ENCODE data around the gene KCNC4. TPM values are rescaled to one million over a fixed set of nuclear protein-coding genes. Genes with fewer than 3 reads are reported as not detected.

Gene KCNC4
- total and polyA plus RNA-seq, 5 donors, result 4.1 to 8.5 (median 6.7) TPM

DNA sequence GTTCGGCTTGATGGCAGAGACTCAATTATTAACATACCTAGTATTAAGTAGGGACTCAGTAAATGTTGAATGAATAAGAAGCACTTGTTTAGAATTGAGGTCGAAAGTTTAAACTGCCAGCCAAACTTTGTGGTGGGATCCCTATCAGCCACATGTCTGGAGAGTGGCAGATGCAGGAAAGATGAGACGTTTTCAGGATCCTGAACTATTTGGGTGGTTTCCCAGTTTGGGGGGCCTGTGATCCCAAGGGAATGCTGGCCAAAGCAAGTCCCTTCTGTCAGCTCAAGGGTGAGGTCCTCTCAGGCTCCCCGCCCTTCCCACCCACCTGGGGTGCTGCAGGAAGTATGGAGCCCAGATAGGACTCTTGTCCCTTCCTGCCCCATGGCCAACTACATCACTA, 38.6 kb downstream of the KCNC4 start:
- ATAC-seq (no peak), DNase-seq (no peak)
- no peak overlapping the region for H3K27ac ChIP-seq (ENCODE audit: low read length)
- no peaks in the 10 kb centered on the region for H3K9me3 ChIP-seq (ENCODE audit: control insufficient read depth, low read length)
- intact Hi-C loops (cut with DNase I), result no loop called here
- H3K27me3 ChIP-seq (ENCODE audit: control insufficient read depth, insufficient read depth), result no peaks in the 10 kb centered on the region
- no peak overlapping the region for H3K4me3 ChIP-seq (ENCODE audit: low read length)
- 72% methylated on average over 4 of the region's 4 CpGs for WGBS
- no peaks in the 10 kb centered on the region for H3K4me1 ChIP-seq (ENCODE audit: control insufficient read depth, insufficient read depth, low read length)

DNA sequence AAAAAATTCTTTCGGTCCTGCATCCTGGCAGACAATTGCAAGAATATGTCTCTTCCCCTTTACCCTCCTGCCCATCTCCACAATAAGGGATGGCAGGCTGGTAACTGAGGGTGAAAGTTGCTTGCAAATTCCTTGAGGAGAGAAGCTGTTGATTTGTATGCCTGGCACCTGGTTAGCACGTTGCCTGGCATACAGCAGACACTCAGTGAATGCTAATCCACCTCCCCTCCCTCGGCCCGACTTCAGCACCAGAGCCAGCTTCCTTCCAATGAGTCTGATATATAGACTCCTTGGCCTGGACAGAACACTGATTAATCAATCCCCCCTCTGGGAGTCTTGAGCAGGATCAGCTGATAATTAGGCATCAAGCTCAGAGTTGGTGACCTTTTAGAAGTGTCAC, 39.1 kb downstream of the KCNC4 start:
- H3K4me1 ChIP-seq (ENCODE audit: control insufficient read depth, insufficient read depth, low read length), result no peaks in the 10 kb centered on the region
- H3K27me3 ChIP-seq (ENCODE audit: control insufficient read depth, insufficient read depth), result no peaks in the 10 kb centered on the region
- DNase-seq (no peak), ATAC-seq (no peak)
- 69% methylated on average over 4 of the region's 4 CpGs for WGBS
- intact Hi-C loops (cut with DNase I), result no loop called here
- H3K27ac ChIP-seq (ENCODE audit: low read length), result no peak overlapping the region
- H3K9me3 ChIP-seq (ENCODE audit: control insufficient read depth, low read length), result no peaks in the 10 kb centered on the region
- no peak overlapping the region for H3K4me3 ChIP-seq (ENCODE audit: low read length)

DNA sequence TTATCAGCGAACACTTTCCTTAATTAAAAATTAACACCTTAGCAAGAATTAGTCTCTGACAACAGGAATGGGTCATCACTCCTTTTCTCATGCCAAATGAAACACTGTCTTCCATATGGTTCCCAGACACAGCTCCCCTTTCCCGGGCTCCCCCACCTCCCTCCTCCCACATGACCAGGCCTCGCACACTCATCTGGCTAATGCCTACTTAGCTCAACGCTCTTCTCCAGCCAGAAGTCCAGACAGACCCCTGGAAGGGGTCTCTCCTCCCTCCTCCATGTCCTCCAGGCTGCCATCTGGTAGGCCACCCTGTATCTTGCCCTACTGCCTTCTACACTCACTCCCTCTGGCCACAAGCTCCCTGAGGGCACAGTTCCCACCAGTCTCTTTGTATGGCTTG, 39.9 kb downstream of the KCNC4 start:
- no peak for DNase-seq
- Histone ChIP-seq H3K4me1 (ENCODE audit: control insufficient read depth, insufficient read depth, low read length) (no peaks in the 10 kb centered on the region), H3K27me3 (ENCODE audit: control insufficient read depth, insufficient read depth) (no peaks in the 10 kb centered on the region), H3K27ac (ENCODE audit: low read length) (no peak overlapping the region), H3K4me3 (ENCODE audit: low read length) (no peak overlapping the region), H3K9me3 (ENCODE audit: control insufficient read depth, low read length) (no peaks in the 10 kb centered on the region)
- intact Hi-C loops (cut with DNase I), result no loop called here
- no peak for ATAC-seq
- WGBS, result 90% methylated on average over 4 of the region's 4 CpGs

DNA sequence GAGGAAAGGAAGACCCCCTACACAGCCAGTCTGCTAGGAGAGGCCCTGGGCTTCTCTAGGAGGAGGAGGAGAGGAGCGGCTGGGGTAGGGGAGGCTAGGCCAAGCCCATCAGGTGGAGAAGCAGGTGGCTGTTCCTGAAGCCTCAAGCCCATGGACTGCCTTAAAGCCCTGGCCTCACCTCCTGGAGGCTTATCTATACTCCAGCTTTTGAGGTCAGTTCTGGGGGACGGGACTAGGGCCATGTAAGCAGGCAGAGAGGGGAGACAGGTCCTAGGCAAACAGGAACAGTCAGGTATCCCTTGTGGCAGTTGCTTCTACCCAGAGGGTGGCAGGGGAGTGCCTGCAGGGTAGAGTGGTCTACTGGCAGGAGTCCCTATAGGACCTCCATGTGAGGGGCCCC, 40.6 kb downstream of the KCNC4 start:
- WGBS, result 95% methylated on average over 2 of the region's 2 CpGs
- H3K4me1 ChIP-seq (ENCODE audit: control insufficient read depth, insufficient read depth, low read length), result peaks cover 3% of the 10 kb centered on the region
- intact Hi-C loops (cut with DNase I), result no loop called here

DNA sequence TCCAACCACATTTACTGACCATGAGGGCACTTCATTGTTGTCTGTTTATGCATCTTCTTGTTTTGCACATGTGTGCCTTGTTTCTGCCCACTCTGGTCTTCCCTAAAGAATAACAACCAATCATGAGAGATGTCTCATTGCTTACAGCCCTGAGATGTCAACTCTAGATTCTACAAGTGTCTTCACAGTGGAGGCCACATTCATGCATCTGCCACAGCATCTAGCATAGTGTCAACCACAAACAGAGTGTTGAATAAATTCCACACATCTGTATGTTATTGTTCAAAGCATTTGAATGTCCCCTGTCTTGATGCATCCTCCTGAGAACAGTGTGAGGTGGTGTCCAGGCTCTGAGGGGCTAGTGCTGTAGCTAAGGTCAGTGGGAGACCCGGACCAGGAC, 43.1 kb downstream of the KCNC4 start:
- H3K27ac ChIP-seq (ENCODE audit: low read length), result no peak overlapping the region
- 93% methylated on average over 1 of the region's 1 CpG for WGBS
- no peaks in the 10 kb centered on the region for H3K27me3 ChIP-seq (ENCODE audit: control insufficient read depth, insufficient read depth)
- ATAC-seq, result no peak
- no peak overlapping the region for H3K4me3 ChIP-seq (ENCODE audit: low read length)
- intact Hi-C loops (cut with DNase I), result no loop called here
- no peaks in the 10 kb centered on the region for H3K9me3 ChIP-seq (ENCODE audit: control insufficient read depth, low read length)
- DNase-seq, result no peak
- H3K4me1 ChIP-seq (ENCODE audit: control insufficient read depth, insufficient read depth, low read length), result peaks cover 3% of the 10 kb centered on the region

More for the DNA sequence above, 40.6 kb downstream of the KCNC4 start:
- no peaks in the 10 kb centered on the region for H3K27me3 ChIP-seq (ENCODE audit: control insufficient read depth, insufficient read depth)
- no peaks in the 10 kb centered on the region for H3K9me3 ChIP-seq (ENCODE audit: control insufficient read depth, low read length)
- no peak for ATAC-seq
- no peak overlapping the region for H3K27ac ChIP-seq (ENCODE audit: low read length)
- DNase-seq, result no peak
- H3K4me3 ChIP-seq (ENCODE audit: low read length), result no peak overlapping the region

DNA sequence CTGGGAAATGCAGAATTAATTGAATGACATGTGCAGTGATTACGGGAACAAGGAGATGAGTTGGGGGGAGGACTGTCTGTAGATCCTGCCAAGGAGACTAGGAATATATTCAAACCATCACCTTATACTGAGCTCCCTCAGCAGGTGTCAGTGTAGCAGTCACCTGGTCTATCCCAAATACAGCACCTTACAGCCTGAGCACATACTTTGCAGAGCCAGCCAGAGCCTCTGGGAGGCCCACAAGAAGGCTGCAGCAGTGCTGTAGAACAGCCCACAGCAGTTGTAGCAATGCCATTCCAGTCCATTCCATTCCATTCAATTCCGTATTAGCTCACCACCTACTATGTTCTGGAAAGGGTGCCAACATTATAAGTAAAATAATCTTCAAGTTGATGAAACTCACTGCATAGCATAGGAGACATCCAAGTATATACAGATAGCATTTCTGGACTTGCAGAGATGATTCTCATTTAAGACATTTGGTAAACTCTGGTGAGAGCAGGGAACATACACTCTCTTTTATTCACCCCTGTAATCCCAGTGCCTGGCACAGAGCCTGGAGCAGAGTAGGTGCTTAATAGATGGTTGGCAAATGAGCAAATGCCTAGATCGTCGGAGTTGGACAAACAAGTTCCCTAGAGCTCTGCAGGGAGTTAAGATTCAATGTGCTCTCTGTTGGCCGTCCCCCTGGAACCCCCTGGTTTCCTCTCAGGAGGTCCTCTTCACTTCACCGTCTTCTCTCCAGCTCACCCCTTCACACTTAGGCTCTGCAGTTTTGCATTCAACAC, 44.7 kb downstream of the KCNC4 start:
- DNase-seq, result no peak
- ATAC-seq, result no peak
- no peaks in the 10 kb centered on the region for H3K27me3 ChIP-seq (ENCODE audit: control insufficient read depth, insufficient read depth)
- H3K4me1 ChIP-seq (ENCODE audit: control insufficient read depth, insufficient read depth, low read length), result peaks cover 3% of the 10 kb centered on the region
- H3K4me3 ChIP-seq (ENCODE audit: low read length), result no peak overlapping the region
- intact Hi-C loops (cut with DNase I), result no loop called here
- no peaks in the 10 kb centered on the region for H3K9me3 ChIP-seq (ENCODE audit: control insufficient read depth, low read length)
- H3K27ac ChIP-seq (ENCODE audit: low read length), result no peak overlapping the region
- 59% methylated on average over 6 of the region's 6 CpGs for WGBS

DNA sequence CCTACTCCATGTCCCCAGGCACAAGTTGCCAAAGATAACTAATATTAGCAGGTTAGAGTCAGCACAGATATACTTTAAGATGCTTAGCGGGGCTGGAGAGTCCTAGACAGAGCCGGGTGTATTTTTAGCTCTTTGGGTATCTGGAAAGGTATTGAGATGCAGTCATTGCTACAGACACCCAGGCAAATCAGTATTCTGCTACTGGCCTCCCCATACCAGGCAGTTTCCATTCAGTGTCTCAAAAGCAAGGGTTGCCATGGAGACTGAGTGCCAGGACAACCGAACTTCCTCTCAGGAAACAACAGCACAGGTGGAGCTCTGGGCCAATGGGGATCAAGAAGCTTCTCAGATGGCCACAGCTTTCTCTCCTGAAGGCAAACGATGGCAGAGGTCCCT, 45.3 kb downstream of the KCNC4 start:
- Histone ChIP-seq H3K9me3 (ENCODE audit: control insufficient read depth, low read length) (no peaks in the 10 kb centered on the region), H3K4me1 (ENCODE audit: control insufficient read depth, insufficient read depth, low read length) (peaks cover 3% of the 10 kb centered on the region), H3K4me3 (ENCODE audit: low read length) (no peak overlapping the region), H3K27ac (ENCODE audit: low read length) (no peak overlapping the region), H3K27me3 (ENCODE audit: control insufficient read depth, insufficient read depth) (no peaks in the 10 kb centered on the region)
- ATAC-seq (no peak), DNase-seq (no peak)
- intact Hi-C loops (cut with DNase I), result no loop called here
- 39% methylated on average over 4 of the region's 4 CpGs for WGBS

DNA sequence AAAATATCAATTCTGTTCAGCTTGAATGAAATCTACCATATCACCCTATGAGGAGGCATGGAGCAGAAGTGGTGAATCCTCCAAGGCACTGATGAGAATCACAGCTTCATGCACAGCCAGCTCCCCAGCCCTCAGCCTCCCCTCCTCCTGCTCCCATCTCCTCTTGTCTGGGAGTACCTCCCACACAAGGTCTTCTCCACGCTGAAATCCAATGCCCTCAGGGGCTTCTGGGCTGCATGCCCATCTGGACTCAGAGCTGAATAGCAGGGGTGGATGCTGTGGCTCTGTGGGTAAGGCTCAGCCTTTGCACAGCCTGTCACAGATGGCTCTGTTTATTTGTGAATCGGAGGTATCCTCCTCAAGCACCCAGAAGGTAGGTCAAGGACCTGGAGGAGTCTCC, 48.6 kb downstream of the KCNC4 start:
- Histone ChIP-seq H3K4me3 (ENCODE audit: low read length) (no peak overlapping the region), H3K27ac (ENCODE audit: low read length) (no peak overlapping the region), H3K9me3 (ENCODE audit: control insufficient read depth, low read length) (no peaks in the 10 kb centered on the region), H3K27me3 (ENCODE audit: control insufficient read depth, insufficient read depth) (no peaks in the 10 kb centered on the region), H3K4me1 (ENCODE audit: control insufficient read depth, insufficient read depth, low read length) (peaks cover 3% of the 10 kb centered on the region)
- ATAC-seq, result no peak
- WGBS, result 42% methylated on average over 2 of the region's 2 CpGs
- DNase-seq, result no peak
- intact Hi-C loops (cut with DNase I), result no loop called here

DNA sequence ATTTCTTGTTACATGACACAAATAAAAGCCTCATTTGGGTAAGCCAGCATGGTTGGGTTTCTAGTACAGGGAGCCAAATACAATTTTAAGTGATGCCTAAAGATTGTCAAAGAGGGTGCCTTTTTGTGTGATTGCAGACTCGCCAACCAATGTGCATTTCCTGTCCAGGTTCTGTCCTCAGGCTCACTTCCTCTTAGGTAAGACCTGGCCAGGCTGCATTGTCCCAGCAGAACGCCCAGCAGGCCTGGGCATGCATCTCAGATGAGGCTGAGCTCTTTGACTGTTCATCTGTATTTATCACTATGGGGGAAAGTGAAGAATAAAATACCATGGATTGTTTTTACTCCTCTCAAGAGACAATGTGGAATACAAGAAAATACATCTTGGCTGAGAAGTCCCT, 49.7 kb downstream of the KCNC4 start:
- DNase-seq (no peak), ATAC-seq (no peak)
- Histone ChIP-seq H3K4me3 (ENCODE audit: low read length) (no peak overlapping the region), H3K27me3 (ENCODE audit: control insufficient read depth, insufficient read depth) (no peaks in the 10 kb centered on the region), H3K9me3 (ENCODE audit: control insufficient read depth, low read length) (no peaks in the 10 kb centered on the region), H3K4me1 (ENCODE audit: control insufficient read depth, insufficient read depth, low read length) (peaks cover 3% of the 10 kb centered on the region), H3K27ac (ENCODE audit: low read length) (no peak overlapping the region)
- 66% methylated on average over 2 of the region's 2 CpGs for WGBS
- intact Hi-C loops (cut with DNase I), result no loop called here

Other genes with a start within 250 kb of the KCNC4 start
- 10 to 100 TPM; 37.4 to 49.6 (median 43.8) TPM for gene AHCYL1, start 225.5 kb upstream of the KCNC4 start, total RNA-seq
- 27.7 TPM for gene AHCYL1, start 225.5 kb upstream of the KCNC4 start, polyA plus RNA-seq
- gene STRIP1, start 175.7 kb upstream of the KCNC4 start, total RNA-seq, result 10 to 100 TPM; 17.9 to 20.5 (median 18.8) TPM
- gene STRIP1, start 175.7 kb upstream of the KCNC4 start, polyA plus RNA-seq, result 10.8 TPM
- not detected for gene ALX3, start 139.6 kb upstream of the KCNC4 start, total RNA-seq
- 0.07 TPM for gene ALX3, start 139.6 kb upstream of the KCNC4 start, polyA plus RNA-seq
- gene UBL4B, start 97.9 kb upstream of the KCNC4 start, total RNA-seq, result not detected
- gene UBL4B, start 97.9 kb upstream of the KCNC4 start, polyA plus RNA-seq, result not detected
- gene SLC6A17, start 59.8 kb upstream of the KCNC4 start, total RNA-seq, result under 1 TPM in 1 of 4 donors, not detected in 3; 0.06 TPM
- gene SLC6A17, start 59.8 kb upstream of the KCNC4 start, polyA plus RNA-seq, result 0.02 TPM
- gene RBM15, start 129.1 kb downstream of the KCNC4 start, total RNA-seq, result 10 to 100 TPM; 15.2 to 17.8 (median 16.6) TPM
- gene RBM15, start 129.1 kb downstream of the KCNC4 start, polyA plus RNA-seq, result 4.1 TPM
- 1 to 10 TPM; 4.6 to 7.3 (median 6.4) TPM for gene SLC16A4, start 180.7 kb downstream of the KCNC4 start, total RNA-seq
- 3.0 TPM for gene SLC16A4, start 180.7 kb downstream of the KCNC4 start, polyA plus RNA-seq
- 100 to 1,000 TPM; 185 to 236 (median 207) TPM for gene LAMTOR5, start 197.4 kb downstream of the KCNC4 start, total RNA-seq
- gene LAMTOR5, start 197.4 kb downstream of the KCNC4 start, polyA plus RNA-seq, result 549 TPM
- 1 to 10 TPM in 1 of 4 donors, under 1 TPM in 1, not detected in 2; 0.93 to 1.3 TPM for gene PROK1, start 240.8 kb downstream of the KCNC4 start, total RNA-seq
- gene PROK1, start 240.8 kb downstream of the KCNC4 start, polyA plus RNA-seq, result 2.6 TPM

All from right cardiac atrium (tissue), 5 donors.